HG02642 (cell line): Measurements from ENCODE around the gene MAOA.
"Not testable (repeated sequence)": the region's sequence is repeated elsewhere in the genome, so short reads cannot be mapped to it uniquely, and the experiment has no call there.

Source experiments
- ATAC-seq: cut with Tn5 transposase; IDR thresholded peaks from one replicate; pipeline ENCODE4 v1.9.1; 2021; ENCODE audit warnings: mild to moderate bottlenecking; ENCODE audit not compliant: unreplicated experiment, poor library complexity

Gene MAOA

GRCh38 chrX:43656005-43656494 lies at the start of gene MAOA:
Gene MAOA (plus strand): TSS chrX:43656299. CDS start chrX:43656342, 43 bp downstream.
- no peak for ATAC-seq

GRCh38 chrX:43612400-43612799 lies 43.7 kb upstream of the MAOA start:
- no peak for ATAC-seq

- ATAC-seq: no peak
These were observed 40.4 kb upstream of the MAOA start for GRCh38 chrX:43615660-43616059.

- no peak for ATAC-seq
These were observed 37.5 kb upstream of the MAOA start for GRCh38 chrX:43618366-43619205.

GRCh38 chrX:43619861-43620260 lies 36.2 kb upstream of the MAOA start:
- ATAC-seq: not testable (repeated sequence)

- ATAC-seq: no peak
These were observed 29.0 kb upstream of the MAOA start for GRCh38 chrX:43627147-43627546.

- ATAC-seq: no peak
These were observed 28.4 kb upstream of the MAOA start for GRCh38 chrX:43627669-43628068.

- no peak for ATAC-seq
These were observed 26.9 kb upstream of the MAOA start for GRCh38 chrX:43629229-43629628.

GRCh38 chrX:43631841-43632240 lies 24.3 kb upstream of the MAOA start:
- ATAC-seq: no peak

GRCh38 chrX:43633081-43633480 lies 23.0 kb upstream of the MAOA start:
- ATAC-seq: no peak

- no peak for ATAC-seq
These were observed 22.3 kb upstream of the MAOA start for GRCh38 chrX:43633757-43634156.

- ATAC-seq: no peak
These were observed 15.6 kb upstream of the MAOA start for GRCh38 chrX:43640482-43640881.

GRCh38 chrX:43641691-43642090 lies 14.4 kb upstream of the MAOA start:
- no peak for ATAC-seq

GRCh38 chrX:43643201-43643600 lies 12.9 kb upstream of the MAOA start:
- ATAC-seq: no peak

GRCh38 chrX:43643662-43644061 lies 12.4 kb upstream of the MAOA start:
- ATAC-seq: no peak

GRCh38 chrX:43644124-43644701 lies 11.9 kb upstream of the MAOA start:
- ATAC-seq: no peak

GRCh38 chrX:43646800-43647199 lies 9.3 kb upstream of the MAOA start:
- no peak for ATAC-seq

GRCh38 chrX:43654431-43655150 lies 1.5 kb upstream of the MAOA start:
- peak; percentile 99 for ATAC-seq

GRCh38 chrX:43655151-43656004 lies 721 bp upstream of the MAOA start:
- peak; percentile 20 for ATAC-seq

GRCh38 chrX:43657671-43658070 lies 1.6 kb downstream of the MAOA start:
- no peak for ATAC-seq
